ENCODE measurements around the gene TTC21A. TPM values are rescaled to one million over a fixed set of nuclear protein-coding genes. Genes with fewer than 3 reads are reported as not detected.
"Not testable (repeated sequence)": the region's sequence is repeated elsewhere in the genome, so short reads cannot be mapped to it uniquely, and the experiment has no call there.

TTC21A gene
- total RNA-seq, 6 experiments from 2014 or later = 1.4 to 3.5 (median 2.5) TPM

DNA sequence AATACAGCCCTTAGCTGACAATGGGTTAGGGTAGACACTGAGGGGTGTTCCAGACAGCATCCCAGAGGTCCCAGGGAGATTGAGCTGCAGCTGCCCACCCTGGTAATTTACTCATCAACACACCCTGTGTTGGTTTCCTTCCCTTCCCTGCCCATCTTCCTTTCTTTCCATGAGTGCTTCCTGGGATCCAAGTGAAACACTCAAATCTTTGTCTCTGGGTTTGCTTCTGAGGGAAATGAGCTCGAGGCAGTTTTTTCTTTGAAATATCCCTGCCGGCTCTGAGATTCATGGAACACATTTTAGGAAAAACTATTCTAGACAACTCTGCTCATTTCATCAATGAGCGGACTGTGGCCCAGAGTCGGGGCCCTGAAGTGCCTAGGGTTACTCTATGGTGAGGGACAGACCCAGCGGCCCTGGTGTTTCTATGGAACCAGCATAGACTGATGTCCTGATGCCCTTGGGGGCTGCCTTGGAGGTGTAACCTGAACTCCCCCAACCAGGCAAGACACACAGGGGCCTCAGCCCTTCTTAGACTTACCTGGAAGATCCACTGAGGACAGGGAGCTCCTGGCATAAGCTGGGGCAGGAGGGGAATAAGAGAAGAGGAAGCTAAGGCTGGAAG, 60.8 kb downstream of the TTC21A start:
- no peak for DNase-seq
- TF ChIP-seq POLR2A (IDR thresholded peaks at IDR 0.05) = no peak
- TF ChIP-seq, protein P1, sequence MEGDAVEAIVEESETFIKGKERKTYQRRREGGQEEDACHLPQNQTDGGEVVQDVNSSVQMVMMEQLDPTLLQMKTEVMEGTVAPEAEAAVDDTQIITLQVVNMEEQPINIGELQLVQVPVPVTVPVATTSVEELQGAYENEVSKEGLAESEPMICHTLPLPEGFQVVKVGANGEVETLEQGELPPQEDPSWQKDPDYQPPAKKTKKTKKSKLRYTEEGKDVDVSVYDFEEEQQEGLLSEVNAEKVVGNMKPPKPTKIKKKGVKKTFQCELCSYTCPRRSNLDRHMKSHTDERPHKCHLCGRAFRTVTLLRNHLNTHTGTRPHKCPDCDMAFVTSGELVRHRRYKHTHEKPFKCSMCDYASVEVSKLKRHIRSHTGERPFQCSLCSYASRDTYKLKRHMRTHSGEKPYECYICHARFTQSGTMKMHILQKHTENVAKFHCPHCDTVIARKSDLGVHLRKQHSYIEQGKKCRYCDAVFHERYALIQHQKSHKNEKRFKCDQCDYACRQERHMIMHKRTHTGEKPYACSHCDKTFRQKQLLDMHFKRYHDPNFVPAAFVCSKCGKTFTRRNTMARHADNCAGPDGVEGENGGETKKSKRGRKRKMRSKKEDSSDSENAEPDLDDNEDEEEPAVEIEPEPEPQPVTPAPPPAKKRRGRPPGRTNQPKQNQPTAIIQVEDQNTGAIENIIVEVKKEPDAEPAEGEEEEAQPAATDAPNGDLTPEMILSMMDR (IDR thresholded peaks at IDR 0.05) = no peak
- no peak for ATAC-seq
- Histone ChIP-seq H3K4me1 (peaks cover 0 to 23% (median 8%) of the 10 kb centered on the region in 4 donors), H3K9me3 (no peaks in the 10 kb centered on the region), H3K36me3 (no peaks in the 10 kb centered on the region), H3K27ac (peak overlapping the region in 1 of 3 donors; percentile 88), H3K27me3 (no peaks in the 10 kb centered on the region), H3K4me3 (no peak overlapping the region)
- intact Hi-C loops (cut with DNase I) = no loop called here
- WGBS (ENCODE audit: insufficient coverage, low coverage, low lambda C conversion rate, missing lambda C conversion rate) = 84% methylated on average over 3 of the region's 5 CpGs

DNA sequence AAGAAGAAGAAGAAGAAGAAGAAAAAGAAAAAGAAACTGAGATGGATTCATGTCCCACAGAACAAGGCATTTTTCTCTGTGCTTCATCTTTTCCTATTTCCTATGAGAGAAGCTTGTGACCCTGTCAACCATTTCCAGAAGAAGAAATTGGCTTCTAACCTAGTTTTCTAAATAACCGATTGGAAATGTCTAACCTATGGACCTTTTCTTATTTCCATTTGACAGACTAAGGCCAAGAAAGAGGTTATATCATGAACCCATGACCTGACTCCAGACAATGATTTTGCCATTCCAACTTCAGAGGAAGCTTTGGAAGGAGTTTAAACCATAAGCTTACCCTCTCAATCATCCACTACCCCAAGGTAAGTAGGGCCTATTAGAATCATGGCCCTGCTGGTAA, 62.2 kb downstream of the TTC21A start:
- DNase-seq (no peak), ATAC-seq (no peak)
- H3K27ac ChIP-seq = no peak overlapping the region
- no peaks in the 10 kb centered on the region for H3K27me3 ChIP-seq
- intact Hi-C loops (cut with DNase I) = no loop called here
- H3K9me3 ChIP-seq = no peaks in the 10 kb centered on the region
- H3K4me3 ChIP-seq = no peak overlapping the region
- no peak for TF ChIP-seq POLR2A (IDR thresholded peaks at IDR 0.05)
- TF ChIP-seq, protein P1 (IDR thresholded peaks at IDR 0.05) = no peak
- H3K4me1 ChIP-seq = peaks cover 0 to 23% (median 8%) of the 10 kb centered on the region in 4 donors
- H3K36me3 ChIP-seq = no peaks in the 10 kb centered on the region
- 33% methylated on average over 1 of the region's 1 CpG for WGBS (ENCODE audit: insufficient coverage, low coverage, low lambda C conversion rate, missing lambda C conversion rate)

DNA sequence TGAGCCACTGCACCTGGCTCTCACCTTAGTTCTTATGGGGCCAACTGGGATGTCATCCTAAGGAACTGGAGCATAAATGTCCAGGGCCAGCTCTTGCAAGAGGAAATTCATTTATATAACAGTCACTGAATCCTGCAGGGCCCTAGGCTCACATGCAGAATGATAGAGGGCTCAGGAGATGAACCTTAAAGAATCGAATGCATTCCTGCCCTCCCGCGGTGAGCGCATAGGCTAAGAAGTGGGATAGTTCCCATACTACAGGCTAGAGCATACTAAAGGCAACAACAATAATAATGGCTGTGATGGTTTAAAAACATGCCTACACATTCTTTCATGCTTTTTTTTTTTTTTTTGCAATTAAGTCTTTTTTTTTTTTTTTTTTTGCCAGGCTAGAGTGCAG, 63.0 kb downstream of the TTC21A start:
- H3K4me1 ChIP-seq = peaks cover 0 to 23% (median 8%) of the 10 kb centered on the region in 4 donors
- ATAC-seq = no peak
- no peaks in the 10 kb centered on the region for H3K9me3 ChIP-seq
- DNase-seq = no peak
- TF ChIP-seq POLR2A (IDR thresholded peaks at IDR 0.05) = no peak
- TF ChIP-seq, protein P1 (IDR thresholded peaks at IDR 0.05) = no peak
- no peak overlapping the region for H3K4me3 ChIP-seq
- no peaks in the 10 kb centered on the region for H3K27me3 ChIP-seq
- intact Hi-C loops (cut with DNase I) = no loop called here
- 91% methylated on average over 4 of the region's 4 CpGs for WGBS (ENCODE audit: insufficient coverage, low coverage, low lambda C conversion rate, missing lambda C conversion rate)
- no peaks in the 10 kb centered on the region for H3K36me3 ChIP-seq
- H3K27ac ChIP-seq = no peak overlapping the region

DNA sequence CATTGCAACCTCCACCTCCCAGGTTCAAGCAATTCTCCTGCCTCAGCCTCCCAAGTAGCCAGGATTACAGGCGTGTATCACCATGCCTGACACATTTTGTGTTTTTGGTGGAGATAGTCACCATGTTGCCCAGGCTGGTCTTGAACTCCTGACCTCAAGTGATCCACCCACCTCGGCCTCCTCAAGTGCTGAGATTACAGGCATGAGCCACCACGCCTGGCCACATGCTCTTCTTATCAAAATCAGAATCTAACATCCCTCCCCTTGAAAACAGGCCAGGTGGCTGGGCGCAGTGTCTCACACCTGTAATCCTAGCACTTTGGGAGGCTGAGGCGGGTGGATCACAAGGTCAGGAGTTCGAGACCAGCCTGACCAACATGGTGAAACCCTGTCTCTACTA, 63.4 kb downstream of the TTC21A start:
- H3K27me3 ChIP-seq; DNase-seq; intact Hi-C loops (cut with DNase I); H3K36me3 ChIP-seq; H3K9me3 ChIP-seq; ATAC-seq; H3K27ac ChIP-seq; H3K4me3 ChIP-seq: not testable (repeated sequence)
- H3K4me1 ChIP-seq = peaks cover 0 to 23% (median 8%) of the 10 kb centered on the region in 4 donors
- WGBS (ENCODE audit: insufficient coverage, low coverage, low lambda C conversion rate, missing lambda C conversion rate) = 81% methylated on average over 6 of the region's 6 CpGs

DNA sequence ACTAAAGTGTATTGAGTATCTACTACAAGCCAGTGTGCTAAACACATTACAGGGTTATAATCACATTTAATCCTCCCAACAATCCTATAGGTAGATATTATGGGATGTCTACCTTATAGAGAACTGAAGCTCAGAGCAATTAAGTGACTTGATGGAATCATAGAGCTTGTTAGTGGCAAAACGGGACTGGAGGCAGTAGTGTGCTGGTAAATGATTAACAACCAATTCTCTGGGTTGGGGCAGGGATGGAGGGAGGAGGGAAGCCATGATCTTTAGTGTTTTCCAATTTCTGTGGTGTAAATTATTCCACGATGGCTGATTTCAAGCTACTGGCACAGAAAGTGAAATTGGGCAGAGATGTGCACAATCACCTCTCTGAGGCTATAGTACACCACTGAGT, 64.4 kb downstream of the TTC21A start:
- Histone ChIP-seq H3K27ac (no peak overlapping the region), H3K27me3 (no peaks in the 10 kb centered on the region), H3K36me3 (no peaks in the 10 kb centered on the region), H3K4me3 (no peak overlapping the region), H3K4me1 (peaks cover 0 to 16% (median 7%) of the 10 kb centered on the region in 4 donors), H3K9me3 (no peaks in the 10 kb centered on the region)
- DNase-seq (no peak), ATAC-seq (peak in 3 of 4 donors; percentile 13 to 63 (median 20))
- TF ChIP-seq, protein P1 (IDR thresholded peaks at IDR 0.05) = no peak
- TF ChIP-seq POLR2A (IDR thresholded peaks at IDR 0.05) = no peak
- 34% methylated on average over 2 of the region's 2 CpGs for WGBS (ENCODE audit: insufficient coverage, low coverage, low lambda C conversion rate, missing lambda C conversion rate)
- intact Hi-C loops (cut with DNase I) = no loop called here
